ENCODE results near the gene PPFIA1.

Gene PPFIA1

GRCh38 chr11:70298243-70298915 is 27.9 kb downstream of the PPFIA1 start:
- no peak for DNase-seq (ENCODE audit: low spot score)

DNA sequence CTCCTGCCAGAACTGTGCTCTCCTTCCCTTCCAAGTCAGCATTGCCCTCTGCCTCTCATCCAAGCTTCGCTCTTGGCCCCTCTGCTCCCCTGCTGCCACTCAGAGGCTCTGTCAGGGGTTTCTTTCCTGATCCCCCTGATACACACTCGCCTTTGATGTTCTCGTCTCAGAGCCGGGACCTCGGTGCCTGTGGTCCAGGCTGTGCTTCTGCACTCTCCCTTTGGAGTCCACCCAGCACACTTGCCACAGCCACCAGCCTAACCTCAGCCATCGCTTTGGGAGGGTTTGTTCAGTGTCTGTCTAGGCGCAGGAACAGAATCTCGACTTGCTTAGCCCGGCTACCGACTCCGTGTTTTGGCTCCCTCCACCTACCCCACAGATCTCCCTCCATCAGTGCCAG is 29.1 kb downstream of the PPFIA1 start:
- DNase-seq (ENCODE audit: low spot score), result no peak

DNA sequence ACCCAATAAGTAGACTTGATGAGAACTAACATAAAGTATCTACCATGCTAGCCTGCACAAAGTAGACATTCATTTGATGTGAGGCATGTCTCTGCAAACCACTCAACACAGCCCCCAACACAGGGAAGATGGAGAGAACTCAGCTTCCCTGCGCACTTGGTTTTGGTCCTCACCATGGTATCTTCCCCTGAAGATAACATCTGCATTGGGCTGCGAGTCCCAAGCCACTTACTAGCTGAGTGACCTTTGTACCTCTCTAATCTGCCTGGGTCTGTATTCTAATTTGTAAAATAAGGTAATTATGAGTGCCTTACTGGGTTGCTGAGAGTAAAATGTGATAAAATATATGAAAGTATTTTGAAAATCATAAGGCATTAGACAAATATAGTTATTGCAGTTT is 30.7 kb downstream of the PPFIA1 start:
- DNase-seq (ENCODE audit: low spot score), result no peak

DNA sequence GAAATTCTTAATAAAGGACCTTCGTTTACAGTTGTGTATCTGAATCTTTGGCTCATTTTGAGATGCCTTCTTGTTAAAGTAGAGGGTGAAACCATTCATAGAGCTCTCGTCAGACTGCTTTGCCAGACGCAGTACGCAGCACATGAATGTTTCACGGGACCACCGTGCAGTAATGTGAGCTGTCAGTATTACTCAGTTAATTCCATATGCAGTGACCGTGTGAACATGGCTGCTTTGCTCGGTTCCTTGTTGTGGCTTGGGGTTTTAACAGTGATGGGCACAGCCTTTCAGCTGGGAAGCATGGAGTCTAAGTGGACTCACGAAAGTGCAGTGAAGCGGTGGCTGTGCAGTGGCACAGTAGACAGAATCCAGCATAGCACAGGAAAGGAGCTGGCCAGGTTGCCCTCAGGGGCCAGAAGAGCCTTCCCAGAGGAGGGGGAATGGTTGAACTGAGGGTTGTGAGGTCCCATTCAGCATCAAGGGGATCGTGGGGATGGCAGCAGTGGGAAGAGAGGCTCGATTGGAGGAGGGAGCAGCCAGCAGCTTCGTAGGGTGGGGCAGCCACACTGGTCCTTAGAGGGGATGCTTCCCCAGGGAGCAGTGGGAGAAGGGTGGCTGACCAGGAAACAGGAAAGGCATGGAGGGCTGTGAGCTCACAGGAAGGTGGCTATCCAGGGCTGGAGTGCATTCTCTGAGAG is 31.4 kb downstream of the PPFIA1 start:
- no peak for DNase-seq (ENCODE audit: low spot score)

DNA sequence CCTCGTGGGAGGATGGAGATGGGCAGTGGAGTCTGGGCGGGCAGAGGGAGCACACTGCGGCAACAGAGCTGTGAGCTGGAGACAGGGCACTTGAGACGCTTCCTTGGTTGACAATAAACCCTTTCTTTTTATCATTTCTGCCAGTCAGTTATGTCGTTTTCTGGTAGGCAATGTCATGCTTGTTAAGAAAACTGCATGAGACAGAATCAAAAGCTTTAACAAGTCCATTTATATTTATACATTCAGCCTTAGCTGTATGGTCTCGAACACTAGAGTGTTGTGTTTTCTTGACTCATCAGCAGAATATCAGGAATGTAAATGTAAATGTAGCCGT is 31.9 kb downstream of the PPFIA1 start:
- DNase-seq (ENCODE audit: low spot score), result no peak

DNA sequence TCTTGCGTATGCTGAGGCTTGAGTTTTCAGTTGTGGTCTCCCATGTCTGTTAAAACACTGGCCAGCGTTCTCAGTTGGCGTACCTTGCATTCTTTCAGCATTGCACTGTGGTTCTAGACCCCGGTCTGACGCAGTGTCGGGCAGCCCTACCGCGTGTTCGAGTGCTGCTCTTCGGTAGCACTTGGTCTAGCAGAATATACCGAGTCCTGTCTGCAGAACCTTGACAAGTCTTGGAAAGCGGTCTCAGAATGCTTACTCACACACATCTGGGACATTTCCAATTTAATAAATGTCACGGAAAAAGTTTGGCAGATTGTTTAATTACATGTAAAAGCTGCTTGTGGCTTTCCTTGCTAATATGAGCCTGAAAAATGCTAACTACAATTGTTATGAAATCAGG is 32.6 kb downstream of the PPFIA1 start:
- no peak for DNase-seq (ENCODE audit: low spot score)

GRCh38 chr11:70304208-70304603 is 33.7 kb downstream of the PPFIA1 start:
- no peak for DNase-seq (ENCODE audit: low spot score)

GRCh38 chr11:70305501-70305900 is 35.0 kb downstream of the PPFIA1 start:
- no peak for DNase-seq (ENCODE audit: low spot score)

DNA sequence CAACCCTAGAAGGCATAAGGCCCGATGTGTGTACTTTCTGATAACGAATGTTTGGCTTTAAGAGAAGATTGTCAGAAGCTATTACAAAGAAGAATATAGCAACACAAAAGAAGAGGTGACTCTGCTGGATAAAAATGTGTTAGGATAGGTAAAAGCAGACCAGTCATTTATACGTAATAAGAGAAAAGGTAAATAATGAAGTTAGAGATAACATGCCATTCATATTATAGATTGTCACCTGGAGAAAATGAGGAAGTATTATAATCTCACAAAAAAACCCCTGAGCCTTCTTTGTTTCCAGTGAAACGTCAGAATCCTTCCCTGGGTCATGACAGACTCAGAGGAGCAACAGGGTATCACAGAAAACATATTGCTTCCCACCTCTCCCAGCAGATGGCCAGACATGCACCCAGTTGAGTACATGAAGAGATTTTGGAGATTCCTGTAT is 36.1 kb downstream of the PPFIA1 start:
- no peak for DNase-seq (ENCODE audit: low spot score)

DNA sequence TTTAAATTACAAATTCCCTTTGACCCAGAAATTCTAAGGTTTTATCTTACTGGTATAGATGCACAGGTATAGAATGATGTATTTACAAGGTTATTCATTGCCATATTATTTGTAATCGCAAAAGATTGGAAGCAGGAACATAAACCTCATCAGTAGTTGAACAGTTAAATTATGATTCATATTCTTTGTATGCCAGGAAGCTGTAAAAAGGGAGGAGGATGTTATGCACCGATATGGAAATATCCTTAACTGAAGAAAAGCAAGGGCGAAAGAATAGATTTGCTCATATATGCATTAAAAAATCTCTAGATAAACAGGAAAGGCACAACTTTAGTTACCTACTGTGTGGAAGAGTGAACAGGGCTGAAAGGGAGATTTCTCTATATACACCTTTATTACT is 36.7 kb downstream of the PPFIA1 start:
- no peak for DNase-seq (ENCODE audit: low spot score)

- DNase-seq (ENCODE audit: low spot score), result no peak
These were observed 41.1 kb downstream of the PPFIA1 start for GRCh38 chr11:70311616-70312015.

GRCh38 chr11:70312401-70313357 is 42.2 kb downstream of the PPFIA1 start:
- no peak for DNase-seq (ENCODE audit: low spot score)

DNA sequence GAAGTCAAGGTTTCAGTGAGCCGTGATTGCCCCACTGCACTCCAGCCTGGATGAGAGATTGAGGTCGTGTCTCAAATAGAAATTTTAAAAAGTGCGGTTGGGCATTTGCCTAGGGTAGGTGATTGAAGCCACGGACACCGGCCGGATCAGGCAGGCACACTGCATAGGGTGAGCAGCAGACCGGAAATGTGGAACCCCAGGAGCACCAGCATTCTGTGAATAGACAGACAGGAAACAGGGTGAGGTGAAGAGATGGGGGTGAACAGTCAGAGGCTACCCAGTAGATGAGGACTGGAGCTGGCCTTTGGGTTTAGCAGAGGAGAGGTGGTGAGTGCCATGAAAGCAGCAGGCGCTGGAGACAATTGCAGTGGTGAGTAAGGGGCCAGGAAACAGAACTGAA is 43.5 kb downstream of the PPFIA1 start:
- no peak for DNase-seq (ENCODE audit: low spot score)

DNA sequence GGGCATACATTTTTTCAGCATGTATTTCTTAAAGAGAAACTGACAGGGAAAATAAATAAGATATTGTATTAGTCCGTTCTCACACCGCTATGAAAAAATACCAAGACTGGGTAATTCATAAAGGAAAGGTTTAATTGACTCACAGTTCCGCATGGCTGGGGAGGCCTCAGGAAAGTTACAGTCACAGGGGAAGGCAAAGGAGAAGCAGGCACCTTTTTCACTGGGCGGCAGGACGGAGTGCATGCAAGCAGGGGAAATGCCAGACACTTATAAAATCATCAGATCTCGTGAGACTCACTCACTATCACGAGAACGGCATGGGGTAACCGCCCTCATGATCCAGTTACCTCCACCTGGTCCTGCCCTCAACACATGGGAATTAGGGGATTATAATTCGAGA is 44.2 kb downstream of the PPFIA1 start:
- DNase-seq (ENCODE audit: low spot score), result no peak

DNA sequence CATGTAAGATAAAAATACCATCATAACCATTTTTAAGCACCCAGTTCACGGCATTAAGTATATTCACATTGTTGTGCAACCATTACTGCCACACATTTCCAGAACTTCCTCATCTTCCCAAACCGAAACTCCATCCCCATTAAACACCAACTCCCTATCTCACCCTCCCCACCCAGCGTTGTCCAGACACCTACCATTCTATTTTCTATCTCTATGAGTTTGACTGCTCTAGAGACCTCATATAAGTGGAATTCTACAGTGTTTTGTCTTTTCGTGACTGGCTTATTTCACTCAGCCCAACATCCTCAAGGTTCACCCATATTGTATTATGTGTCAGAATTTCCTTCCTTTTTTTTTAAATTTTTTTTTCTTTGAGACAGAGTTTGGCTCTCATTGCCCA is 45.2 kb downstream of the PPFIA1 start:
- no peak for DNase-seq (ENCODE audit: low spot score)

GRCh38 chr11:70317581-70318305 is 47.3 kb downstream of the PPFIA1 start:
- DNase-seq (ENCODE audit: low spot score), result no peak

- no peak for DNase-seq (ENCODE audit: low spot score)
These were observed 49.0 kb downstream of the PPFIA1 start for GRCh38 chr11:70319396-70320076.

GRCh38 chr11:70322666-70323065 is 52.2 kb downstream of the PPFIA1 start:
- no peak for DNase-seq (ENCODE audit: low spot score)

GRCh38 chr11:70323806-70324205 is 53.3 kb downstream of the PPFIA1 start:
- no peak for DNase-seq (ENCODE audit: low spot score)

- DNase-seq (ENCODE audit: low spot score), result no peak
These were observed 54.1 kb downstream of the PPFIA1 start for GRCh38 chr11:70324376-70325115.

DNA sequence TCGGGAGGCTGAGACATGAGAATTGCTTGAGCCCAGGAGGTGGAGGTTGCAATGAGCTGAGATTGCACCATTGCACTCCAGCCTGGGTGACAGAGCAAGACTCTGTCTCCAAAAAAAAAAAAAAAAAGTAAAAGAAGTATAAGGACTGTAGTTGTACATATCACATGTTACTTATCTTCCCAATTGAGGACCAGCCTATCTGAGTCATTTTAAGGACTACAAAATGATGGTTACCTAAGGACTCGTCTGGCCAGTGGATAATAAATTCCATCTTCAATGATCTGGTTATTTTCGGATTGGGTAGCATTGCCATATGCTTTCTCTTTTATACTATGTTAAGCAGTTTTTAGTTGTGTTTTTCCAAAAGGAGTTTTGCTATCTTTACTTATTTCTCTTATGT is 55.3 kb downstream of the PPFIA1 start:
- DNase-seq (ENCODE audit: low spot score), result no peak
